Tibial nerve (tissue), 4 donors: ENCODE measurements around the gene SH3TC1. TPM values are rescaled to one million over a fixed set of nuclear protein-coding genes. Genes with fewer than 3 reads are reported as not detected.

Experiments
- DNase-seq, 2 donors: peaks; one replicate each; pipeline ENCODE4 v3.0.0-alpha.2; 2019; ENCODE audit warnings: low spot score in 2 of 2
- H3K27ac ChIP-seq, 4 donors: fragments of 200-600 bp; sonication (generic) in 3 of 4; one replicate each; pipeline ENCODE4 v1.5.1; 2017 to 2019; ENCODE audit warnings: mild to moderate bottlenecking in 1 of 4
- H3K27me3 ChIP-seq, 2 donors: fragments of 200-600 bp; sonication (generic) in 1 of 2; one replicate each; pipeline versions ENCODE4 v1.5.1 to v1.6.0; 2017 to 2019
- H3K36me3 ChIP-seq, 3 donors: fragments of 200-600 bp; sonication (generic); one replicate each; pipeline ENCODE4 v1.5.1; 2018 to 2019
- H3K4me1 ChIP-seq, 4 donors: fragments of 200-600 bp; sonication (generic) in 3 of 4; one replicate each; pipeline ENCODE4 v1.5.1; 2017 to 2019
- H3K4me3 ChIP-seq, 4 donors: fragments of 200-600 bp; sonication (generic) in 3 of 4; one replicate each; pipeline ENCODE4 v1.5.1; 2017 to 2019; ENCODE audit warnings: mild to moderate bottlenecking in 1 of 4, moderate library complexity in 1 of 4
- H3K9me3 ChIP-seq, 4 donors: fragments of 200-600 bp; sonication (generic) in 3 of 4; one replicate each; pipeline ENCODE4 v1.5.1; 2017 to 2019
- EP300 ChIP-seq, 2 donors: sonication (generic); formaldehyde crosslinking; IDR thresholded peaks; one replicate each; pipeline ENCODE4 v1.6.1; 2017; ENCODE audit warnings: antibody characterized with exemption in 2 of 2, mild to moderate bottlenecking in 1 of 2
- POLR2A ChIP-seq, 2 donors: fragments of 450-650 bp; IDR thresholded peaks; one replicate each; pipeline ENCODE4 v1.6.1; 2017; ENCODE audit warnings: antibody characterized with exemption in 2 of 2, mild to moderate bottlenecking in 2 of 2, moderate library complexity in 2 of 2
- WGBS, 2 donors: methylation state at CpG; one replicate each; pipeline ENCODE4 v1.1.5; 2018; 5-methylcytosine and 5-hydroxymethylcytosine counted together
- total RNA-seq, 4 donors: library from RNA; depleted of rRNA; stranded (reverse); fragments of >200 nt; gene quantifications; one replicate each; pipeline ENCODE4 v1.1.0, GENCODE V29; 2016
- TF ChIP-seq, protein P1 (sequence below), 5 experiments: fragments of 200-600 bp in 3 of 5; fragments of 450-650 bp in 2 of 5; sonication (generic) in 3 of 5; IDR thresholded peaks; one replicate each; pipeline ENCODE4 v1.5.1; 2016 to 2019; ENCODE audit warnings: antibody characterized with exemption in 5 of 5, mild to moderate bottlenecking in 3 of 5, moderate library complexity in 2 of 5

SH3TC1 gene
- total RNA-seq, 4 donors from 2014 or later: 31.6 to 176 (median 69.7) TPM

DNA sequence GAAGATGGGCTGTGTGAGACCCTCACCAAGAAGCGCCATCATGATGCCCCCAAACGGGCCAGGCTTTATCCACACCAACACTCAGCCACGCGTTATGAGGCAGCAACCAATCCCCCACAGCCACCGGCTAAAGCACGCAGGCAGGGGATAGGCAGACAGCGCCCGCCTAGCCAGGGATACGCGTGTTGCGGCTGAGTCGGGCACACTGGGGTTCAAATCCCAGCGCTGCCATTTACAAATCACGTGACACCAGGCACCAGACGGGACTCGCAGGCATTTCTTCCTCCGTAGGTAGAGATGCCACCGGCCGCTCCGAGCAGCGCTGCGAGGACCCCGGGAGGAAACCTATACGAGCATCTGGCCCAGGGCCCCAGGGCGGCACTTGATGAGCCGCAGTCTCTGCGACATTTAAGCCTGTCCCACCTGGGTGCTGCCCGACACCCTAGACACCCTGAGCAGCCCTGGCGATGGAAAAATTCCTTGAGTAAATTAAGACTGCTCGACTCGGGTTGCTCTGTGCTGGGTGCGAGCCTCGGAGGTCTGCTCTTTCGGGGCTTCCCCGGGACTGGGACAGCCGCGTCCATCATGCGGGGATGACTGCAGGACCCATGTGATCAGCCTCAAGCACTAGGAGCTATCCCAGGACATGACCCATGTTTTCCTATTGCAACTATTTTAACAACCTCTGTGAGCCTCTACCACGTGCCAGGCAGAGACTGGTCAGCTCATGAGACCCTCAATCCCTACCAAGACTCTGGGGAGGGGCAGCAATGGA, 46.8 kb upstream of the SH3TC1 start:
- Histone ChIP-seq H3K9me3 (no peaks in the 10 kb centered on the region), H3K4me3 (no peak overlapping the region), H3K27ac (no peak overlapping the region), H3K36me3 (peaks cover 0 to 17% (median 0%) of the 10 kb centered on the region in 3 donors), H3K4me1 (peaks cover 0 to 7% (median under 1%) of the 10 kb centered on the region in 4 donors), H3K27me3 (peaks cover 0 to 4% of the 10 kb centered on the region in 2 donors)
- 89 to 93% methylated on average over 28 to 30 of the region's 39 CpGs for WGBS, 2 donors
- no peak for DNase-seq
- TF ChIP-seq, protein P1, sequence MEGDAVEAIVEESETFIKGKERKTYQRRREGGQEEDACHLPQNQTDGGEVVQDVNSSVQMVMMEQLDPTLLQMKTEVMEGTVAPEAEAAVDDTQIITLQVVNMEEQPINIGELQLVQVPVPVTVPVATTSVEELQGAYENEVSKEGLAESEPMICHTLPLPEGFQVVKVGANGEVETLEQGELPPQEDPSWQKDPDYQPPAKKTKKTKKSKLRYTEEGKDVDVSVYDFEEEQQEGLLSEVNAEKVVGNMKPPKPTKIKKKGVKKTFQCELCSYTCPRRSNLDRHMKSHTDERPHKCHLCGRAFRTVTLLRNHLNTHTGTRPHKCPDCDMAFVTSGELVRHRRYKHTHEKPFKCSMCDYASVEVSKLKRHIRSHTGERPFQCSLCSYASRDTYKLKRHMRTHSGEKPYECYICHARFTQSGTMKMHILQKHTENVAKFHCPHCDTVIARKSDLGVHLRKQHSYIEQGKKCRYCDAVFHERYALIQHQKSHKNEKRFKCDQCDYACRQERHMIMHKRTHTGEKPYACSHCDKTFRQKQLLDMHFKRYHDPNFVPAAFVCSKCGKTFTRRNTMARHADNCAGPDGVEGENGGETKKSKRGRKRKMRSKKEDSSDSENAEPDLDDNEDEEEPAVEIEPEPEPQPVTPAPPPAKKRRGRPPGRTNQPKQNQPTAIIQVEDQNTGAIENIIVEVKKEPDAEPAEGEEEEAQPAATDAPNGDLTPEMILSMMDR (IDR thresholded peaks at IDR 0.05): no peak
- no peak for TF ChIP-seq EP300 (IDR thresholded peaks at IDR 0.05)
- no peak for TF ChIP-seq POLR2A (IDR thresholded peaks at IDR 0.05)

DNA sequence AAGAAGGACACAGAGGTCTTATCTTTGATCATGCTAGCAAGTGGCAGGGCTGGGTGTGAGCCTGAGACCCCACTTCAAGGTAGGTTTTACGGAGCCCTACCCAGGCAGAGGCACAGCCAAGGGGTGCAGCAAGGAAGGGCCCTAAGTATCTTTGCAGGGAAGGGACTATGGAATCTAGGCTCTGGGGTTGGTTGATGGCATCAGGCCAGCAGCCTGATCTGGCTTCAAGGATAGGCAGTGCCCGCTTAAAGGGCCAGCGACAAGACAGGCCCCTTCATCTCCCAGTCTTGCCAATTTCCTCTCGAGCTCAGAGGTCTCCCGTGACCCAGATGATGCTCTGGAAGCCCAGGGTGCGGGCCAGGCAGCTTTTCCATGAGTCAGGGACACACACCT, 46.2 kb upstream of the SH3TC1 start:
- 50 to 57% methylated on average over 4 to 5 of the region's 6 CpGs for WGBS, 2 donors
- no peaks in the 10 kb centered on the region for H3K9me3 ChIP-seq
- DNase-seq: no peak
- peaks cover 0 to 13% (median 5%) of the 10 kb centered on the region in 4 donors for H3K4me1 ChIP-seq
- H3K4me3 ChIP-seq: no peak overlapping the region
- no peak overlapping the region for H3K27ac ChIP-seq
- peaks cover 0 to 16% (median 0%) of the 10 kb centered on the region in 3 donors for H3K36me3 ChIP-seq
- no peak for TF ChIP-seq POLR2A (IDR thresholded peaks at IDR 0.05)
- TF ChIP-seq EP300 (IDR thresholded peaks at IDR 0.05): no peak
- TF ChIP-seq, protein P1 (IDR thresholded peaks at IDR 0.05): no peak
- peaks cover 0 to 10% of the 10 kb centered on the region in 2 donors for H3K27me3 ChIP-seq

DNA sequence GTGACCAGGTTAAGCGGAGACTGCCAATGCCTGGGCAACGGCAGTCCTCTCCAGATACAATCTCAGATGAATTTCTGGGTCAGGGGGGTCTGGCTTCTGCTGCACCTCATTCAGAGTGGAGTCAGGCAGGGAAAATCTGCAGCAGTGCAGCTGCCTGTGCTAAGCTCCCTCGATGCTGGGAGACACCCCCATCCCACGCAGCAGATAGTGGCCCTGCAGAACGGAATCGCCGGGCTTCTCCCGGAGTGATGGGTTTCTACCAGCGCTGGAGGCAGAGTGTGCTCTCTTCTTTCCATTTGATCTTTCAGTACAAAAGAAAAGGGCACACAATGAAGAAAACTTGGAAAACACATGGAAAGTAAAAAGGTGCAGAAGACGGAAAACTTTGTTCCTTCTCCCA, 45.6 kb upstream of the SH3TC1 start:
- Histone ChIP-seq H3K4me3 (no peak overlapping the region), H3K27me3 (peaks cover 0 to 16% of the 10 kb centered on the region in 2 donors), H3K4me1 (peaks cover 0 to 19% (median 10%) of the 10 kb centered on the region in 4 donors), H3K36me3 (peaks cover 0 to 10% (median 0%) of the 10 kb centered on the region in 3 donors), H3K9me3 (no peaks in the 10 kb centered on the region), H3K27ac (no peak overlapping the region)
- DNase-seq: no peak
- no peak for TF ChIP-seq POLR2A (IDR thresholded peaks at IDR 0.05)
- no peak for TF ChIP-seq EP300 (IDR thresholded peaks at IDR 0.05)
- TF ChIP-seq, protein P1 (IDR thresholded peaks at IDR 0.05): no peak
- WGBS, 2 donors: 75 to 80% methylated on average over 10 of the region's 10 CpGs

DNA sequence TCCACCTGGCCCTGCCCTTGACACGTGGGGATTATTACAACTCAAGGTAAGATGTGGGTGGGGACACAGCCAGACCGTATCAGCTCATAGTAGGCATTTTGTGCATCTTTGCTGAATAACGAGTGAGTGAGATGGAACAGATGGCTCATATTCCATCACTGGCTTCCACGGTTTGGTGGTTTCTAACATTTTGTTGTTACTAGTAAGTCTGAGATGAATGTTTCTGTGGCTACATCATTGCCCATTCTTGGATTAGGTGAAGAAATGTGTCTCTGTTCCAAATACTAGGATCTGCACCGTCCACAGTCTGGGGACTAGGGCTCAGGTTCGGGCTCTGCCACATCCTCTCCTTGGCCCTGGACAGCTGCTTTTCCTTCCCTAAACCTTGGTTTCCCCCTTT, 44.0 kb upstream of the SH3TC1 start:
- no peak for DNase-seq
- WGBS, 2 donors: 82 to 85% methylated on average over 6 of the region's 6 CpGs
- Histone ChIP-seq H3K4me1 (peaks cover 0 to 29% (median 19%) of the 10 kb centered on the region in 4 donors), H3K9me3 (no peaks in the 10 kb centered on the region), H3K36me3 (peaks cover 0 to under 1% (median 0%) of the 10 kb centered on the region in 3 donors), H3K4me3 (no peak overlapping the region), H3K27ac (no peak overlapping the region), H3K27me3 (peaks cover 0 to 16% of the 10 kb centered on the region in 2 donors)
- no peak for TF ChIP-seq EP300 (IDR thresholded peaks at IDR 0.05)

DNA sequence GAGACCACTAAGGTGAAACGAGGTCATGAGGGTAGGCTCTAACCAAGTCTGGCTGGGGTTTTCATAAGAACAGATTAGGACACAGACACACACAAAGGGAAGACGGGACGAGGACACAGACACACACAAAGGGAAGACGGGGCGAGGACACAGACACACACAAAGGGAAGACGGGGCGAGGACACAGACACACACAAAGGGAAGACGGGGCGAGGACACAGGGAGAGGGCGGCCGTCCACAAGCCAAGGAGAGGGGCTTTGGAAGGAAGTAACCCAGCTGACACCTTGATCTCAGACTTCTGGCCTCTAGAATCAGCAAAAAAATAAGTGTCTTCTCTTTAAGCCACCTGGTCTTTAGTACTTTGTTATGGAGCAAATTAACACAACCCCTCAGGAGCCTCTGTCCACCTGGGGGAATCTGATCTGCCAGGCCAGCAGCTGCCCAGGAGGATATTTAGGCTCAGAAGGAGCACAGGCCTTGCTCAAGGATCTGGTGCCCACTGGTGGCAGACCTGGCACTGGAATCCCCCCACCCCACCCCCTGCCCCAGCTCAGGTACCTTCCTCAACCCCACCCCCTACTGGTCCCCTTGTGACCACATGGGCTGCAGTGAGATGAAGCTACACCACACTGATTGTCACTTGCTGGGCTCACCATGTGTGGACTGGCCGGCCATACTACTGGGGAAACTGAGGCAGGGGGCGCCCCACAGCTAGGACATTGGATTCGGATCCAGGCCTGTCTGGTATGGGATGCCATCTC, 43.2 kb upstream of the SH3TC1 start:
- TF ChIP-seq, protein P1 (IDR thresholded peaks at IDR 0.05): no peak
- no peak for TF ChIP-seq POLR2A (IDR thresholded peaks at IDR 0.05)
- TF ChIP-seq EP300 (IDR thresholded peaks at IDR 0.05): no peak
- H3K36me3 ChIP-seq: no peaks in the 10 kb centered on the region
- no peak overlapping the region for H3K4me3 ChIP-seq
- H3K4me1 ChIP-seq: peaks cover 0 to 37% (median 22%) of the 10 kb centered on the region in 4 donors
- WGBS, 2 donors: 94 to 95% methylated on average over 14 of the region's 14 CpGs
- DNase-seq: no peak
- H3K27me3 ChIP-seq: peaks cover 0 to 16% of the 10 kb centered on the region in 2 donors
- no peak overlapping the region for H3K27ac ChIP-seq
- no peaks in the 10 kb centered on the region for H3K9me3 ChIP-seq
